ENCODE data around the gene URI1. TPM values are rescaled to one million over a fixed set of nuclear protein-coding genes. Genes with fewer than 3 reads are reported as not detected.

URI1 gene
- total RNA-seq, 1 donor from 2014 or later: 58.4 TPM

GRCh38 chr19:29923653-29924052, 18.4 kb upstream of the URI1 start:
- H3K36me3 Mint-ChIP-seq (ENCODE audit: insufficient read depth): no peaks in the 10 kb centered on the region
- no peaks in the 10 kb centered on the region for H3K9me3 Mint-ChIP-seq (ENCODE audit: low read depth)
- no peak overlapping the region for H3K4me3 Mint-ChIP-seq (ENCODE audit: low read depth)
- no peak for DNase-seq (ENCODE audit: low spot score, unreplicated experiment)
- peaks cover 21% of the 10 kb centered on the region for H3K27me3 Mint-ChIP-seq
- no peak overlapping the region for H3K27ac Mint-ChIP-seq
- no peak for TF ChIP-seq CTCF (IDR thresholded peaks at IDR 0.05; ENCODE audit: unreplicated experiment)
- H3K4me1 Mint-ChIP-seq (ENCODE audit: low read depth): no peaks in the 10 kb centered on the region

- H3K9me3 Mint-ChIP-seq (ENCODE audit: low read depth): no peaks in the 10 kb centered on the region
- no peak for DNase-seq (ENCODE audit: low spot score, unreplicated experiment)
- H3K4me3 Mint-ChIP-seq (ENCODE audit: low read depth): no peak overlapping the region
- no peak for TF ChIP-seq CTCF (IDR thresholded peaks at IDR 0.05; ENCODE audit: unreplicated experiment)
- H3K27ac Mint-ChIP-seq: no peak overlapping the region
- peaks cover 12% of the 10 kb centered on the region for H3K27me3 Mint-ChIP-seq
- H3K36me3 Mint-ChIP-seq (ENCODE audit: insufficient read depth): no peaks in the 10 kb centered on the region
- no peaks in the 10 kb centered on the region for H3K4me1 Mint-ChIP-seq (ENCODE audit: low read depth)
Measured at GRCh38 chr19:29926031-29926430, 16.0 kb upstream of the URI1 start.

GRCh38 chr19:29926801-29927200, 15.2 kb upstream of the URI1 start:
- no peak overlapping the region for H3K27ac Mint-ChIP-seq
- H3K27me3 Mint-ChIP-seq: peaks cover 14% of the 10 kb centered on the region
- H3K36me3 Mint-ChIP-seq (ENCODE audit: insufficient read depth): no peaks in the 10 kb centered on the region
- DNase-seq (ENCODE audit: low spot score, unreplicated experiment): no peak
- TF ChIP-seq CTCF (IDR thresholded peaks at IDR 0.05; ENCODE audit: unreplicated experiment): no peak
- no peaks in the 10 kb centered on the region for H3K4me1 Mint-ChIP-seq (ENCODE audit: low read depth)
- H3K4me3 Mint-ChIP-seq (ENCODE audit: low read depth): no peak overlapping the region
- H3K9me3 Mint-ChIP-seq (ENCODE audit: low read depth): no peaks in the 10 kb centered on the region

GRCh38 chr19:29927944-29928625, 14.0 kb upstream of the URI1 start:
- no peak for DNase-seq (ENCODE audit: low spot score, unreplicated experiment)
- Mint-ChIP-seq H3K4me1 (ENCODE audit: low read depth) (no peaks in the 10 kb centered on the region), H3K27me3 (peaks cover 14% of the 10 kb centered on the region), H3K36me3 (ENCODE audit: insufficient read depth) (no peaks in the 10 kb centered on the region), H3K27ac (no peak overlapping the region), H3K9me3 (ENCODE audit: low read depth) (no peaks in the 10 kb centered on the region), H3K4me3 (ENCODE audit: low read depth) (no peak overlapping the region)
- no peak for TF ChIP-seq CTCF (IDR thresholded peaks at IDR 0.05; ENCODE audit: unreplicated experiment)

GRCh38 chr19:29928831-29929230, 13.2 kb upstream of the URI1 start:
- H3K4me3 Mint-ChIP-seq (ENCODE audit: low read depth): no peak overlapping the region
- no peaks in the 10 kb centered on the region for H3K9me3 Mint-ChIP-seq (ENCODE audit: low read depth)
- no peaks in the 10 kb centered on the region for H3K36me3 Mint-ChIP-seq (ENCODE audit: insufficient read depth)
- H3K27ac Mint-ChIP-seq: no peak overlapping the region
- H3K27me3 Mint-ChIP-seq: peaks cover 10% of the 10 kb centered on the region
- no peak for DNase-seq (ENCODE audit: low spot score, unreplicated experiment)
- H3K4me1 Mint-ChIP-seq (ENCODE audit: low read depth): no peaks in the 10 kb centered on the region
- no peak for TF ChIP-seq CTCF (IDR thresholded peaks at IDR 0.05; ENCODE audit: unreplicated experiment)
